NK-92 (cell line): ENCODE measurements around the gene SLC35E2B.

ENCODE experiments used
- DNase-seq: peaks from one replicate; lab custom pipeline; 2025; ENCODE audit not compliant: unreplicated experiment; lab: John Stamatoyannopoulos, UW

Gene SLC35E2B

DNA sequence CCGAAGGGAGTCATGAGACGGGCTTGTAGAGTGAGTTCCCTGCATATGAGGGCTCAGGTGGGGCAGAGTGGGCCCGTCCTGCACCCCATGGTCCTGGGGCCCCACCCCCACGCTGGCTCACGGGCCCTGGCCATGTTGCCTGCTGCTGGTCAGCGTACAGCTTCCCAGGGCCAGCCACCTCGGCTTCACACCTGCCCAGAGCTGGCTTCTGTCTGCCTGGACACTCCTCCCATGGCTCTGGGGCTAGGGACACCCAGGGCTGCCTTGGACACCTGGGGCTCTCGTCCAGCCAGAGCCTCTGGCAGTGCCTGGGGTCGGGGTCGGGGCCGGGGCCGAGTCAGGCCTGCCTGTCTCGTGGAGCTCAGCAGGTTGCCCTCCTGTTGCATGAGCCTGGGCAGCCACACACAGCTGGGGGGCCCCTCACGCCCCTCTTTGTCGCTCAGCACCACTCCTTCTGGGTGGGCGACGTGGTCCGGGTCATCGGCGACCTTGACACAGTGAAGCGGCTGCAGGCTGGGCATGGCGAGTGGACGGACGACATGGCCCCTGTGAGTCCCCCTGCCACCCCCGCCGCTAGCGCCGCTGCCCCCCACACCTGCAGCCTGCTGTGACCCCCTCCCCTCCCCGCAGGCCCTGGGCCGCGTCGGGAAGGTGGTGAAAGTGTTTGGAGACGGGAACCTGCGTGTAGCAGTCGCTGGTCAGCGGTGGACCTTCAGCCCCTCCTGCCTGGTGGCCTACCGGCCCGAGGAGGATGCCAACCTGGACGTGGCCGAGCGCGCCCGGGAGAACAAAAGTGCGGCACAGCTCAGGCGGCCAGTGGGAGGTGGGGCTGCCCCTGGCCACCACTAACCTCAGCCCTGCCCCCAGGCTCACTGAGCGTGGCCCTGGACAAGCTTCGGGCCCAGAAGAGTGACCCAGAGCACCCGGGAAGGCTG lies 66.1 kb downstream of the SLC35E2B start:
- DNase-seq = no peak

- no peak for DNase-seq
These were observed 66.8 kb downstream of the SLC35E2B start for GRCh38 chr1:1625824-1626206.

DNA sequence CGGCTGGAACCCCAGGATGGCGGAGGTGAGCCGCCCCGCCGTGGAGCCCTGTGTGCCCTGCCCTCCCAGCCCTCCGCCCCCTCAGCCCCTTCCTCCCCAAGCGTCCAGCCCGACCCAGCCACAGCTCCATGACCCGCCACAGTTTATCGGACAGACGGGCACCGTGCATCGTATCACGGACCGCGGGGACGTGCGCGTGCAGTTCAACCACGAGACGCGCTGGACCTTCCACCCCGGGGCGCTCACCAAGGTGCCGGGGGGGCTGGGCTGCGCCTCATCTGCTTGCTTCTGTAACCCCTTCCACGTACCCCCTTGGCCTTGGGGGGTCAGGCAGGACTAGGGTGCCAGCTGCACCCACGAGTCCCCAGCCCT lies 67.2 kb downstream of the SLC35E2B start:
- DNase-seq = no peak

DNA sequence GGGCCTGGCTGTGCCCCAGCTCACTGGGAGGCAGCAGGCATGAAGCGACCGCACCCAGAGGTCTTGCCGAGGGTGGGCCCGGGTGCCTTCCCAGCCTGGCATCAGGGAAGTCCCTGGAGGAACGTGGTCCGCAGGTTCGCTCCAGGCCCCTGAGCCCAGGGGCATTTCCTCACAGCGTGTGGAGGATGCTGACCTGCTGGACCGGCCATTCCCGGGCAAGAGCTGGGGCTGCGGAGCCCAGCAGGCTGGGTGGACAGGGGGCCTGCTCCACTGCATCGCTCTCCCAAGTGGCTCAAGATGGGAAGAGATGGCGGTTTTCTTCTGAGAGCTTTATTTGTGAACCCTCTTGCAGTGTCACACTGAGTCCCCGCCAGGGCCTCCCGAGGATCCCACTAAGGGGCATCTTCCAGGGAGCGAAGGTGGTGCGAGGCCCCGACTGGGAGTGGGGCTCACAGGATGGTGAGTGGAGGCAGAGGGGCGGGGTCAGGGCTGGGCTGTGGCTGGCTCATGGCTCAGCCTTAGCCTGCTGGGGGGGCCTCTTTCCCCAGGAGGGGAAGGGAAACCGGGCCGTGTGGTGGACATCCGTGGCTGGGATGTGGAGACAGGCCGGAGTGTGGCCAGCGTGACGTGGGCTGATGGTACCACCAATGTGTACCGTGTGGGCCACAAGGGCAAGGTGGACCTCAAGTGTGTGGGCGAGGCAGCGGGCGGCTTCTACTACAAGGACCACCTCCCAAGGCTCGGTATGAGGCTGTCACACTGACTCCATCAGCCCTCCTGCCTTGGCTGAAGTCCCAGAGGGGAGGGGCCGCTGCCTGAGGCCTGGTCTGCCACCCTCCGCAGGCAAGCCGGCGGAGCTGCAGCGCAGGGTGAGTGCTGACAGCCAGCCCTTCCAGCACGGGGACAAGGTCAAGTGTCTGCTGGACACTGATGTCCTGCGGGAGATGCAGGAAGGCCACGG lies 67.9 kb downstream of the SLC35E2B start:
- no peak for DNase-seq

GRCh38 chr1:1623631-1624442 lies 68.8 kb downstream of the SLC35E2B start:
- DNase-seq = no peak

GRCh38 chr1:1623181-1623630 lies 69.4 kb downstream of the SLC35E2B start:
- no peak for DNase-seq

DNA sequence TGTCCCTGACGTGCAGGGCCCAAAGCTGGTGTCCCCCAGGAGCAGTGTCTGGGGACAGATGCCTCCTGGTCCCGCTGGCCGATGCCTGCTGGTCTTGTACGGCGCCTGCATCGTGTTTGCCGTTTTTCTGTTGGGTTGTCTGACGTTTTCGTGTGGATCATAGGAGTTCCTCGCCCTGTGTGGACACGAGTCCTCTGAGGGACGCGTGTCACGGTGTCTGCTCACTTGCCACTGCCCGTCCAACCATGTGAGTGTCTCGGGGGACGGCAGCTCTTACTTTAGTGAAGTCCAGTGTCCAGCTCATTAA lies 69.9 kb downstream of the SLC35E2B start:
- DNase-seq = no peak

- DNase-seq = no peak
These were observed 70.4 kb downstream of the SLC35E2B start for GRCh38 chr1:1622010-1622787.

- DNase-seq = no peak
These were observed 71.2 kb downstream of the SLC35E2B start for GRCh38 chr1:1621173-1622009.

- no peak for DNase-seq
These were observed 72.0 kb downstream of the SLC35E2B start for GRCh38 chr1:1620433-1621139.

- DNase-seq = no peak
These were observed 72.7 kb downstream of the SLC35E2B start for GRCh38 chr1:1619917-1620361.

- DNase-seq = no peak
These were observed 74.1 kb downstream of the SLC35E2B start for GRCh38 chr1:1618396-1619068.

GRCh38 chr1:1617925-1618324 lies 74.7 kb downstream of the SLC35E2B start:
- DNase-seq = no peak

GRCh38 chr1:1617516-1617915 lies 75.1 kb downstream of the SLC35E2B start:
- DNase-seq = no peak

GRCh38 chr1:1616838-1617237 lies 75.8 kb downstream of the SLC35E2B start:
- no peak for DNase-seq

DNA sequence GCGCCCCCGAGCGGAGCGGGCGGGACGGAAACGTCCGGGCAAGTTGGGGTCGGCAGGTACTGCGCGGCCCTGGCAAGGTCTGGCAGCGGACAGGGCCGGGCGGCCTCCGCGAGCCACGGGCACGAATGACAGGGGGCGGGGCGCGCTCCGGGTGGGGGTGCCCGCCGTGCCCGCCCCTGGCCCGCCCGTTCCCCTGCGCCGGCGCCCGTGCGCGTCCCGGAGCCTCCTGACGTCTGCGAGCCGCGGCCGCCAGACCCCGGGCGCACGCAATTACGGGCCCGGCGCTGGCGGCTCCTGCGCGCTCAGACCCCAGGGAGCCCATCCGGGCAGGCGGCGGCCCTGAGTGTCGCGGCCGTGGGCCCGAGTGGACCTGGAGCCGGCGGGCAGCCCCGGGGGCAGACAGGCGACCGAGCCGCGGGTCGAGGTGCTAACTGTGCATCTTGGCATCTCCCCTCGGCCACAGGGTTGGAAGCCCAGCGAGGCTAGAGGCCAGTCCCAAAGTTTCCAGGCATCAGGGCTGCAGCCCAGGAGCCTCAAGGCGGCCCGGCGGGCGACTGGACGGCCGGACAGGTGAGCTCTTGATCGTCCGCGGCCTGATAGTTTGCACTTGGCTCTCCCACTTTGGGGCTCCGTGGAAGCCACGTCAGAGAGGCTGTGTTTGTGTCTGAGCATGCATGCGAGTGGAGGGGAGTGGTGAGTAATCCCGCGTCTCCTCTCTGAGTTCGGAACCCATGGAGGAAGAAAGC lies 76.4 kb downstream of the SLC35E2B start:
- DNase-seq = no peak

DNA sequence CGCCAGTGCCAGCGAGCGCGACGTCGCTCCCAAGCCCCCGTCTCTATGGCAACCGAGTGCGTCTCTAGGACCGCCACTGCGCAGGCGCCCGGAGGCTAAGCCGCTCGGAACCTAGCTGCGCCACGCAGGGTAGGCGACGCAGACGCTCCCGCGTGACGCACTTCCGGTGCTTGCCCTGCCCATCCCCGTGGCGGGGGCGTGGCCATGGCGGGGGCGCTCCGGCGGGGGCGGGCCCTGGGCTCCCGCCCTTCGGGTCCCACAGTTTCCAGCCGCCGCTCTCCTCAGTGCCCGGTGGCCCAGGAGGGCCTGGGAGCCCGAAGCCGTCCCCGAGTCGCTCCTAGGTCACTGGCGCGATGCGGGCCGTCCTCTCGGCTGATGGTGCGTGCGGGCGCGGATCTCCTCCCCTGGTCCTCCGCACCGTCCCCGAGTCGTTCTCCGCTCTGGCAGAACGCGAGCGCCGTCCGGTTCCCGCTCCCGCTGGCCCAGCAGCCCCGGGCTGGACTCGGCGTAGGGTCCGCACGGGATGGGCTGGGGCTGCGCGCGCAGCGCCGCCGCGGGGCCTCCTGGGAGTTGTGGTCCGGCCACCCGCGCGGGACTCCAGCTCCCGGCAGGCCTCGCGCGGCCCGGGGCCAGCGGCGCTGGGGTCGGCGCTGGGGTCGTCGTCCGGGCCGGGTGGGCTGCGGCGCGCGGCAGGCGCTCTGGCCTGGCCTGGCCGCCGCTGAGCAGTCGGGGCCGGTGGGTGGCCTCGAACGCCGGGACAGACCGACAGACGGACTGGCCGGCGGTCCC lies 77.1 kb downstream of the SLC35E2B start, which contains the start of gene MIB2:
TSS of gene MIB2 (plus strand) at position 245 of the 789 bp plus-strand sequence. CDS start 7,953 bp downstream, outside the sequence.
- peak; percentile 84 for DNase-seq
